ENCODE data around the gene CACNA1B. TPM values are rescaled to one million over a fixed set of nuclear protein-coding genes. Genes with fewer than 3 reads are reported as not detected.

CACNA1B gene
- polyA plus RNA-seq, 3 donors = 0.24 to 0.53 (median 0.26) TPM

GRCh38 chr9:137919095-137919465 lies 41.5 kb downstream of the CACNA1B start:
- DNase-seq = no peak

- peak; percentile 12 for DNase-seq
Observed at GRCh38 chr9:137919649-137920141, 42.1 kb downstream of the CACNA1B start.

- no peak for DNase-seq
Observed at GRCh38 chr9:137920753-137921152, 43.2 kb downstream of the CACNA1B start.

- no peak for DNase-seq
Observed at GRCh38 chr9:137924169-137924568, 46.6 kb downstream of the CACNA1B start.

GRCh38 chr9:137924761-137925369 lies 47.3 kb downstream of the CACNA1B start:
- DNase-seq = no peak

- no peak for DNase-seq
Observed at GRCh38 chr9:137943655-137944054, 66.1 kb downstream of the CACNA1B start.

GRCh38 chr9:137945581-137945980 lies 68.0 kb downstream of the CACNA1B start:
- DNase-seq = no peak

- no peak for DNase-seq
Observed at GRCh38 chr9:137946993-137947392, 69.4 kb downstream of the CACNA1B start.

- DNase-seq = no peak
Observed at GRCh38 chr9:137948642-137949041, 71.1 kb downstream of the CACNA1B start.

GRCh38 chr9:137949260-137949659 lies 71.7 kb downstream of the CACNA1B start:
- no peak for DNase-seq

- no peak for DNase-seq
Observed at GRCh38 chr9:137951107-137951506, 73.5 kb downstream of the CACNA1B start.

- DNase-seq = no peak
Observed at GRCh38 chr9:137951597-137952490, 74.3 kb downstream of the CACNA1B start.

- DNase-seq = no peak
Observed at GRCh38 chr9:137952976-137953666, 75.5 kb downstream of the CACNA1B start.

- no peak for DNase-seq
Observed at GRCh38 chr9:137953683-137954438, 76.3 kb downstream of the CACNA1B start.

- no peak for DNase-seq
Observed at GRCh38 chr9:137955224-137955570, 77.6 kb downstream of the CACNA1B start.

- DNase-seq = no peak
Observed at GRCh38 chr9:137955586-137955985, 78.0 kb downstream of the CACNA1B start.

- DNase-seq = no peak
Observed at GRCh38 chr9:137956039-137956438, 78.5 kb downstream of the CACNA1B start.

- DNase-seq = no peak
Observed at GRCh38 chr9:137956688-137957385, 79.3 kb downstream of the CACNA1B start.

GRCh38 chr9:137959641-137960411 lies 82.2 kb downstream of the CACNA1B start:
- DNase-seq = no peak

- DNase-seq = no peak
Observed at GRCh38 chr9:137960496-137960895, 82.9 kb downstream of the CACNA1B start.
